ENCODE measurements around the gene PTPRJ. TPM values are rescaled to one million over a fixed set of nuclear protein-coding genes. Genes with fewer than 3 reads are reported as not detected.

PTPRJ gene
- total RNA-seq, 2 donors from 2014 or later = 26.5 to 37.4 TPM

DNA sequence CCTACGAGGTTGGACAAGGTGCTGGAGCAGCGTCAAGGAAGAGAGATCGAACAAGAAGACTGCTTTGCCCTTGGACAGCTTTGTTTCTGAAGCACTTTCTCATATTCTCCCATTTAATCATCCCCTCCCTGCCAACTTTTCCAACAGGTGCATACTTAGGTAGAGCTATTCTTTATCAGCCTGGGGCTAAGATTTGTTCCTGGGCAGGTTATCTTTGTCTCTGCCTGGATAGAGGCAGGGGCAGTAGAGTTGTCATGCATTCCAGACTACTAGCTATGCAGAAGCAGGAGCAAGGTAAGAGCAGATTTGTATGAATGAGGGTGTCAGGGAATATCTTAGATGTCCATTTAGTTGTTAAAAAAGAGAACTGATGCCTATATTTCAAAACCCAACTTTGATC is 82.3 kb downstream of the PTPRJ start:
- peaks cover 2% of the 10 kb centered on the region for H3K36me3 Mint-ChIP-seq (ENCODE audit: low read depth)
- no peak for DNase-seq
- Histone ChIP-seq H3K27ac (ENCODE audit: low read depth, low read length) (no peak overlapping the region), H3K27me3 (ENCODE audit: control insufficient read depth, insufficient read depth, low read length, poor library complexity, severe bottlenecking) (no peaks in the 10 kb centered on the region), H3K9me3 (ENCODE audit: control insufficient read depth, low read length) (no peaks in the 10 kb centered on the region), H3K9ac (ENCODE audit: extremely low read depth, low read length, poor library complexity, severe bottlenecking) (no peak overlapping the region), H3K36me3 (ENCODE audit: control insufficient read depth, insufficient read depth, low read length) (no peaks in the 10 kb centered on the region), H3K4me3 (ENCODE audit: low read length) (no peak overlapping the region), H3K4me1 (ENCODE audit: control insufficient read depth, insufficient read depth, low read length) (peaks cover 10% of the 10 kb centered on the region)
- H3K4me1 Mint-ChIP-seq = peaks cover 29% of the 10 kb centered on the region
- H3K27me3 Mint-ChIP-seq (ENCODE audit: insufficient read depth) = no peaks in the 10 kb centered on the region
- TF ChIP-seq, protein P1, sequence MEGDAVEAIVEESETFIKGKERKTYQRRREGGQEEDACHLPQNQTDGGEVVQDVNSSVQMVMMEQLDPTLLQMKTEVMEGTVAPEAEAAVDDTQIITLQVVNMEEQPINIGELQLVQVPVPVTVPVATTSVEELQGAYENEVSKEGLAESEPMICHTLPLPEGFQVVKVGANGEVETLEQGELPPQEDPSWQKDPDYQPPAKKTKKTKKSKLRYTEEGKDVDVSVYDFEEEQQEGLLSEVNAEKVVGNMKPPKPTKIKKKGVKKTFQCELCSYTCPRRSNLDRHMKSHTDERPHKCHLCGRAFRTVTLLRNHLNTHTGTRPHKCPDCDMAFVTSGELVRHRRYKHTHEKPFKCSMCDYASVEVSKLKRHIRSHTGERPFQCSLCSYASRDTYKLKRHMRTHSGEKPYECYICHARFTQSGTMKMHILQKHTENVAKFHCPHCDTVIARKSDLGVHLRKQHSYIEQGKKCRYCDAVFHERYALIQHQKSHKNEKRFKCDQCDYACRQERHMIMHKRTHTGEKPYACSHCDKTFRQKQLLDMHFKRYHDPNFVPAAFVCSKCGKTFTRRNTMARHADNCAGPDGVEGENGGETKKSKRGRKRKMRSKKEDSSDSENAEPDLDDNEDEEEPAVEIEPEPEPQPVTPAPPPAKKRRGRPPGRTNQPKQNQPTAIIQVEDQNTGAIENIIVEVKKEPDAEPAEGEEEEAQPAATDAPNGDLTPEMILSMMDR (conservative IDR thresholded peaks at IDR 0.05) = no peak
- H3K9me3 Mint-ChIP-seq = no peaks in the 10 kb centered on the region
- peak overlapping the region; percentile 24 for H3K27ac Mint-ChIP-seq
- H3K4me3 Mint-ChIP-seq = no peak overlapping the region
- WGBS, 2 experiments (ENCODE audit: insufficient coverage in 1 of 2, insufficient read length in 1 of 2) = 84 to 96% methylated on average over 3 of the region's 3 CpGs

DNA sequence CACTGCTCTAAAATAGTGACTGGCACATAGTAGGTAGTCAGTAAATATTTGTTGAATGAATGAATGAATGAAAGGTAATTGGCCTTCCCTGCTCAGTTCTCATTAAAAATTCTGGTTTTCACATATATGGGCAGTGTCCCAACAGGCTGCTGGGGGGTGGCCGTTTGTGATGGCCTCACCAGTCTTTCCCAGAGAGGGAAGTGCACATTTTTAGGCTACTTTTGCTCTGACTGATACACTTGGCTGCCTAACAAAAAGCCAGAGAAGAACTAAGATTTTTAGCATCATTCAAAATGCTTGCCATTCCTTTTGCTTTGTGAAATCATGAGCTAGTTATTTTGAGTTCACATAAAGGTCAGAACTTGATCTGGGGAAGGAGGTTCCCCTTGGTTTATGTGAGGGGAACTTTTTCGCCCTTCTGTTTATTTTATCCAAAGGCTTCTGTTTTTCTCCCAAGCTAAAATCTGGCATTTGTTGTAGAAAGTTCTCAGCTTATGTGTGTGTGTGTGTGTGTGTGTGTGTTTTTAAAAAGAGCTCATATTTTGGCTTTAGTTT is 83.1 kb downstream of the PTPRJ start:
- Histone ChIP-seq H3K4me3 (ENCODE audit: low read length) (no peak overlapping the region), H3K27ac (ENCODE audit: low read depth, low read length) (no peak overlapping the region), H3K9ac (ENCODE audit: extremely low read depth, low read length, poor library complexity, severe bottlenecking) (no peak overlapping the region)

DNA sequence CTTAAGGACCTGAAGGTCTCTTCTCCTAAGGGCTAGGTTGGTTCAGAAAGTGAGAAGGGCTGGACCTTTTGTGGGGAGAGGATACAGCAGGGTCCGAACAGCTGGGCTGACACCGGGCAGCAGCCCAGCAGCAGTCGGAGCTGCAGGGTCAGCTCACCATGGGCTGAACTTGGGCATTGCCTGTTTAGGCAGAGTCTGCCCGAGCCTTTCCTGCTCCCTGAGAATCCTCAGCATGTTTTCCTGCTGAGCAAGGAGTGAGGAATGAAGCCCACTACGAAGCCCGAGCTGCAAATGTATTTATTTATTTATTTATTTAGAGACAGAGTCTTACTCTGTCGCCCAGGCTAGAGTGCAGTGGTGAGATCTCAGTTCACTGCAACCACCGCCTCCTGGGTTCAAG is 83.9 kb downstream of the PTPRJ start:
- Mint-ChIP-seq H3K27ac (no peak overlapping the region), H3K27me3 (ENCODE audit: insufficient read depth) (no peaks in the 10 kb centered on the region), H3K9me3 (no peaks in the 10 kb centered on the region), H3K36me3 (ENCODE audit: low read depth) (peaks cover 2% of the 10 kb centered on the region), H3K4me1 (peaks cover 23% of the 10 kb centered on the region), H3K4me3 (no peak overlapping the region)
- no peak for DNase-seq
- TF ChIP-seq, protein P1 (conservative IDR thresholded peaks at IDR 0.05) = no peak
- peak overlapping the region; percentile 24 for H3K27ac ChIP-seq (ENCODE audit: low read depth, low read length)
- no peaks in the 10 kb centered on the region for H3K9me3 ChIP-seq (ENCODE audit: control insufficient read depth, low read length)
- H3K36me3 ChIP-seq (ENCODE audit: control insufficient read depth, insufficient read depth, low read length) = no peaks in the 10 kb centered on the region
- WGBS, 2 experiments (ENCODE audit: insufficient coverage in 1 of 2, insufficient read length in 1 of 2) = 83 to 84% methylated on average over 3 to 8 of the region's 8 CpGs
- H3K4me3 ChIP-seq (ENCODE audit: low read length) = no peak overlapping the region
- peaks cover 9% of the 10 kb centered on the region for H3K4me1 ChIP-seq (ENCODE audit: control insufficient read depth, insufficient read depth, low read length)
- no peaks in the 10 kb centered on the region for H3K27me3 ChIP-seq (ENCODE audit: control insufficient read depth, insufficient read depth, low read length, poor library complexity, severe bottlenecking)
- H3K9ac ChIP-seq (ENCODE audit: extremely low read depth, low read length, poor library complexity, severe bottlenecking) = no peak overlapping the region

More for the DNA sequence above, 83.1 kb downstream of the PTPRJ start:
- H3K36me3 ChIP-seq (ENCODE audit: control insufficient read depth, insufficient read depth, low read length) = no peaks in the 10 kb centered on the region
- H3K4me1 ChIP-seq (ENCODE audit: control insufficient read depth, insufficient read depth, low read length) = peaks cover 10% of the 10 kb centered on the region
- H3K27ac Mint-ChIP-seq = no peak overlapping the region
- peaks cover 2% of the 10 kb centered on the region for H3K36me3 Mint-ChIP-seq (ENCODE audit: low read depth)
- H3K27me3 Mint-ChIP-seq (ENCODE audit: insufficient read depth) = no peaks in the 10 kb centered on the region
- no peaks in the 10 kb centered on the region for H3K9me3 Mint-ChIP-seq
- no peak overlapping the region for H3K4me3 Mint-ChIP-seq
- H3K9me3 ChIP-seq (ENCODE audit: control insufficient read depth, low read length) = no peaks in the 10 kb centered on the region
- 77 to 95% methylated on average over 1 to 2 of the region's 2 CpGs for whole genome bisulfite sequencing, 2 experiments (ENCODE audit: insufficient coverage in 1 of 2, insufficient read length in 1 of 2)
- no peaks in the 10 kb centered on the region for H3K27me3 ChIP-seq (ENCODE audit: control insufficient read depth, insufficient read depth, low read length, poor library complexity, severe bottlenecking)
- TF ChIP-seq, protein P1 (conservative IDR thresholded peaks at IDR 0.05) = no peak
- H3K4me1 Mint-ChIP-seq = peaks cover 27% of the 10 kb centered on the region
- no peak for DNase-seq

Measured in endodermal cell (in vitro differentiated cells).